NCI-H2196 treated with DMSO at 0.1 percent for 48 hours (cell line): ENCODE data around the gene FGF5.
"Not testable (repeated sequence)": the region's sequence is repeated elsewhere in the genome, so short reads cannot be mapped to it uniquely, and the experiment has no call there.

ENCODE experiments used
- DNase-seq: peaks from one replicate; lab custom pipeline; 2025; ENCODE audit not compliant: unreplicated experiment; lab: John Stamatoyannopoulos, UW

Gene FGF5

DNA sequence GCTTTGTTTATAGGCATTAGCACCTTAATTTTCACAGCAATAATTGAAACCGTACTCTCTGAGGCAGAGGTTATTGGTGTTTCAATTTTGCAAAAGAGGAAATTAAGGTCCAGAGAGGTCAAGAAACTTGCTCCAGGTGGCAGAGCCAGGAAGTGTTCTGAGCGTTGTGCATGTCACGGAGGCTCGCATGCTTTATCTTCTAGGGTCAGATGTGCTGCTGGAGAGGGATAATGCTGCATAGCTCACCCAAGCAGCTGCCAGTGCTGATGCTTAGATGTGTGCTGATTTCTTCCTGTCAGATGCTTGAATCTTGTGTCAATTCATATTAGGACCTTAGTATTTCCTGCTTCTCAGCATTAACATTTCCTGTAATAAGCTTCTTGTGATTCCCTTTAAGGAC, 13.0 kb upstream of the FGF5 start:
- DNase-seq: no peak

GRCh38 chr4:80254114-80254513, 12.3 kb upstream of the FGF5 start:
- DNase-seq: no peak

DNA sequence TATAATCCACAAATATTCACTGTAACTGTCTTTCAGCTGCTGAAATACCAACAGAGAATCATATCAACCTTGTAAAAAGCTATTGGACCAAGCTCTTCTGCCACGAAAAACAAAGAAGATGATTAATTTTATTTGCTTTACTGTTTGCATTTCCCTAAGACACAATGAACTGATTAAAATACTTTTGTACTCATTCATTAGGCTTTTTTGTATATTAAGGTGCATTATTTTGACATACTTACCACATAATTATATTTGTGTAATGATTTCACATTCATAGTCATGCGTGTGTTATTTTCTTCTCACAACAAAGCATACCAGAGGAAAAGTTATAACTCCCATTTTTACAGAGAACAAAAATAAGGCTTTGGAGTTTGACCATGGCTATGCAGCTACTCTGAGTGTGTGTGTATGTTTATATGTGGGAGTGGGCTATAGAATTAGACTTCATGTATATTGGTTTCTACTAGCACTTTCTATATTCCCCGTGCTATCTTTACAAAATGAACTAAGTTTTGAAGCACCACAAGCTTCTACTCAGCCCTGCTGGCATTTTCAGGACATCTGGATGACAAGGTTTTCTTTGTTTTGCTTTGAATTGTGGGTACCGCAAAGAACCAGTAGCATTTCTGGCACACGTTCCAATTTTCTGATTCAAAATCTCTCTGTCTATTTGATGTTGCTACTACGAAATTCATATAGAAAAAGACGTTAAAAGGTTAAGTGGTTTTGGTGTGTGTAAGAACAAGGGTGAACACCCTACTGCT, 11.0 kb upstream of the FGF5 start:
- DNase-seq: no peak

DNA sequence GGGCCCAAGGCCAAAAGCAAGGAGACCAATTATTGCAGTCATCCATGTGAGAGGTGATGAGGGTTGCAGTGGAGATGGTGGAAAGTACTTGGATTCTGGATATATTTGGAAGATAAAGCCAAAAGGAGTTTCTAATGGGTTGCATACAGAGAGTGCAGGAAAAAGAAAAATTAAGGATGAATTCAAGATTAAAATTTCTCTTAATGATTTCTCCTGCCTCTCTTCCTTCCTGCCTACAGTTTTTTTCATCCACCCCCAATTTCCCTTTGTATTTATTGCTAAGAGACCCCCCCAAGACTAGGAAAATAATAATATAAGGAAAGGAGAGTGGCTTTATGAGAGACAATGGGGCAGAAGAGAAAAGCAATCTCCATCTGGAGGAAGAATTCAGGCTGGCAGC, 8.6 kb upstream of the FGF5 start:
- DNase-seq: no peak

GRCh38 chr4:80259012-80259411, 7.5 kb upstream of the FGF5 start:
- no peak for DNase-seq

DNA sequence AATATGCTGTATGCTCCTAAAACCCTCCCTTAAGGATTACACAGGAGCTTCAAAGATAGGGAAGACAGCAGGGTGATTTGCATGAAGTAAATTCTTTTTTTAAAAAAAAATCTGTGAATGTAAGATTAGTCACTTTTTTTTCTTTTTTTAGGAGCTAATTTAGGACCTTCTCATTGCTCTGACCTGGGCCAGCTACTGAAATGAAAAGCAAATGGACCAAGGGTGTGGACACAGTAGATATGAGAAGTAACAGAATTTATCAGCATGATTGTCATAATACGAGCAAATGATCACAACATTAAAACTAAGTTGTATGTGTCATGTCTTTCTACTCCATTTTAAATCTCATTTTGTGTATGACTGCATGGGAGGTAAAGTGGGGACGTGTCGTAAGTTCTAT, 6.6 kb upstream of the FGF5 start:
- no peak for DNase-seq

- DNase-seq: no peak
Measured at GRCh38 chr4:80261989-80262600, 4.4 kb upstream of the FGF5 start.

DNA sequence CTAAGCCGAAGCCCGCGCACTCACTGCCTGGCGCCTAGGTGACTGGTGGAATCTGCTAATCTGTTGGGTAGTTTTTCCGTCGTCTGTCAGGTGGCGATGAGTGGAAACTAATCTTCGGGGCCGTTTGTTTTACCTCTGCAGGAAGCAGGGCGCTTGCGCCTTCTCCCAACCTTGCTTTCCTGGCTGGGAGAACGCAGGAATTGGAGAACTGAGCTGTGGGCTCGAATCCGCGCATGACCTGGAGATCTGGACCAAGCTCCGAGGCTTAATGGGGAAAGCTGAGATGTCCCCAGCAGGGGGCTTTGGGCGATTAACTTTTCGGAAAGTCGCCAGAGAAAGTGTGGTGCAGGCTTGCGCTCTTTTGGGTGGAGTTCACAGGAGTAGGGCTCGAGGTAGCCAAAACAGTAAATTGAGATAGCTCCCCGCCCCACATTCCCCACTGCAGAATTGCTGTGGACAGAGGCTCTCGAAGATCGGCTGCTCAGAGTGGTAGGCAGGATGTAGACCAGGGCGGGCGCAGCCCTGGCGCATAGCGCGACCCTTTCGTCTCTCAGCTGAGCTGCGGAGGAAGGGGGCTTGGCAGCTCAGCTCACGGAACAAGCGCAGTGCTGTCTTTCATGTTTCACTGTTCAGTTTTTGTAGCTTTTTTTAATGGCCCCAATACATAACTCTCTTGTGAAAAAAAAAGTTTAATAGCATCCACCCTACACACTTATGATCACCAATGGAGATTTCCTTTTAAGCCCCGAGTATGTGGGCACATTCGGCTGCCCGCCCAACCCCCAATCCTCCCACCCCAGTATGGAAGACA, 2.7 kb upstream of the FGF5 start:
- no peak for DNase-seq

DNA sequence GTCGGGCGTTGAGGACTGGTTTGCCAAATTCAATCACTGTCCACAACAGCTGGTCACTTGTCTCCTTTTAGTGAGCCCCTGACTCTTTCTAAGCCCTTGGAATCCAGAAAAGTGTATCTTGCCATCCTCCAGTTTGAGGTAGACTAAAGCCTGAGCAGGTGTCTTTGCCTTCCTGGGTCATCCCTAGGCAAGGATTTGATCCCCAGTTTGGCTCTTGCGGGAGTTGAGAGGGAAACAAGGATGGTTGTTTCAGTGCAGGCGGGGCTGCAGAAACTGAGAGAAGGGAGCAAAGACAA, 2.2 kb upstream of the FGF5 start:
- no peak for DNase-seq

DNA sequence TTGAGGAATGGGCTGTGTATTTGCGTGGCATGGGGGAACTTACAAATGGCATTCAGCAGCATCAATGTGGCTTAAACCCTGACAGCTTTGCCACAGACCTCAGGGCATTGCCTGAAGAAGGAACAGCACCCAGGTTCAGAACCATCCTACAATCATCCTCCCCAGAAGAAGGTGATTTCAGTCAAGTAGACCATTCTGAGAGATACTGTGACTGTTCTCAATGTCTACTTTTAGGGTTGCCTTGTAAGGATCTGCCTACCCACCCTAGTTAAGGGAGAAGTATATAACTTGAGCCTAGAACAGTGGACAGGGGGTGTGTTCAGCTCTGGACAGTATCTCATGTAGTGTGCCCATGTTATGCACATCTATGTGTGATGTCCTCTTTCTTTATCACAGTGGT, 1.6 kb upstream of the FGF5 start:
- no peak for DNase-seq

- no peak for DNase-seq
Measured at GRCh38 chr4:80265571-80266252, 752 bp upstream of the FGF5 start.

DNA sequence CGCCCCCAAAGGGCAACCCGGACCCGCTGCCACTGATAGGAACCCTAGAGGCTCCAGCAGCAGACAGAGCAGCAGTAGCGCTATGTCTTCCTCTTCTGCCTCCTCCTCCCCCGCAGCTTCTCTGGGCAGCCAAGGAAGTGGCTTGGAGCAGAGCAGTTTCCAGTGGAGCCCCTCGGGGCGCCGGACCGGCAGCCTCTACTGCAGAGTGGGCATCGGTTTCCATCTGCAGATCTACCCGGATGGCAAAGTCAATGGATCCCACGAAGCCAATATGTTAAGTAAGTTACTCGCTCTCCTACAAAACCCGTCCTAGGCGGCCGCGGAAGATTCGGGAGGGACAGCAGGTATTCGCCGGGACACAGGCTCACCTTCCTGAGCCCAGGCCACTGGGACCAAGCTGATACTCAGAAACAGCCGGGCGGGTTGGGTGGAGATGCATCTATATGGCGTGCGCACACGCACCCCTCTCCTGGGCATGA, 477 bp downstream of the FGF5 start:
- no peak for DNase-seq

GRCh38 chr4:80268081-80268823, 1.8 kb downstream of the FGF5 start:
- no peak for DNase-seq

- DNase-seq: no peak
Measured at GRCh38 chr4:80268936-80269335, 2.5 kb downstream of the FGF5 start.

DNA sequence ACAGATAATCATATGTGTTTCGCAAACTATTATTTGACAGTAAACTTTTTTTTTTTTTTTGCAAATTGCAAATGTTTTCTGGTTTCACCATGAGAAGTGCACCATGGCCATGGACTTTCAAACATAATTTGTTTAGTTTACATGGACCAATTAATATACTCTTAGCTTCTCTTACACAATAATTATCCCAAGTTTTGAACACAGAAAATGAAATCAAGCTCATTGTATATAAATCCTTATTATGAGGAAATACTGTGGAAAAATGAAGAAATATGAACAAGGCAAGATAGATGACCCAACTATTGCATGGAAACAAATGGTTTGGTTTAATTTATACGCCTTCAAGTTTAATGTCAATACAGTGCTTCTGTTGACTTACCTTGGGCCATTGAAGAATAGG, 3.9 kb downstream of the FGF5 start:
- no peak for DNase-seq

GRCh38 chr4:80270868-80271267, 4.4 kb downstream of the FGF5 start:
- DNase-seq: no peak

GRCh38 chr4:80271801-80272200, 5.3 kb downstream of the FGF5 start:
- DNase-seq: no peak

GRCh38 chr4:80276931-80277330, 10.5 kb downstream of the FGF5 start:
- DNase-seq: no peak

GRCh38 chr4:80279751-80280150, 13.3 kb downstream of the FGF5 start:
- DNase-seq: no peak

GRCh38 chr4:80286451-80286850, 20.0 kb downstream of the FGF5 start:
- no peak for DNase-seq

DNA sequence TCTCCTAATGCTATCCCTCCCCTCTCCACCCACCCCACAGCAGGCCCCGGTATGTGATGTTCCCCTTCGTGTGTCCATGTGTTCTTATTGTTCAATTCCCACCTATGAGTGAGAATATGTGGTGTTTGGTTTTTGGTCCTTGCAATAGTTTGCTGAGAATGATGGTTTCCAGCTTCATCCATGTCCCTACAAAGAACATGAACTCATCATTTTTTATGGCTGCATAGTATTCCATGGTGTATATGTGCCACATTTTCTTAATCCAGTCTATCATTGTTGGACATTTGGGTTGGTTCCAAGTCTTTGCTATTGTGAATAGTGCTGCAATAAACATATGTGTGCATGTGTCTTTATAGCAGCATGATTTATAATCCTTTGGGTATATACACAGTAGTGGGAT, 24.2 kb downstream of the FGF5 start:
- DNase-seq: not testable (repeated sequence)
